ENCODE results near the gene UBE2V1.

DNA sequence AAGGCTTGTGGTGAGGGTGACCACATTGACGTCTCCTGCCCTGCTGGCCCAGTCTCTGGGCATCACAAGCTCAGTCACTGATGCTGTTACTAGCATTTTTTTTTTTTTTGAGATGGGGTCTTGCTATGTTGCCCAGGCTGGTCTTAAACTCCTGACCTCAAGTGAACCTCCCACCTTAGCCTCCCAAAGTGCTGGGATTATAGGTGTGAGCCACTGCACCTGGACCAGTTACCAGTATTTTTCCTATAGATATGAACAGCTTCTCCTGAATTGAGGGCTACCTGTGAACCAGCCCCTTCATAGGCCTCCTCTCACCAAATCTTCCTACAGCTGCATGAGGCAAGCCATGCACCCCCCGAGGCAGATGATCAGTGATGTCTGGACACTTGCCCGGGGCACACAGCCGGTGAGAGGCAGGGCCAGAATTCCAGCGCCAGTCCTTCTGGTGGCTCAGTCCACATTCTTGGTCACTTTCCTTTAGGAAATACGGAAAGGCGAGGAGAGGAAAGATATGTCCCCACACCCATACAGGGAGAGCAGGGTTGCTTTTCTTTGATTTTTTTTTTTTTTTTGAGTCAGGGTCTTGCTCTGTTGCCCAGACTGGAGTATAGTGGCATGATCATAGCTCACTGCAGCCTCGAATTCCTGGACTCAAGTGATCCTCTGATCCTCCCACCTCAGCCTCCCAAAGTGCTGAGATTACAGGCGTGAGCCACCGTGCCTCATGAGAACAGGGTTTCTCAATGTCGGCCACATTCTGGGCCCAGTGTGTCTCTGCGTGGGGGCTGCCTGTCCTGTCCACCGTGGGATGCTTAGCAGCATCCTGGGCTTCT lies 50.7 kb downstream of the UBE2V1 start:
- no peak for TF ChIP-seq POLR2AphosphoS5 (IDR thresholded peaks at IDR 0.05)
- no peak for TF ChIP-seq CTCF (IDR thresholded peaks at IDR 0.05)
- TF ChIP-seq POLR2A (IDR thresholded peaks at IDR 0.05): no peak
- no peak for TF ChIP-seq EP300 (IDR thresholded peaks at IDR 0.05)
